ENCODE results near the gene TEX53.

GRCh38 chr9:114671605-114672004 is 14.0 kb upstream of the TEX53 start:
- TF ChIP-seq EZH2phosphoT487 (IDR thresholded peaks at IDR 0.05; ENCODE audit: borderline replicate concordance, low read length) = no peak
- TF ChIP-seq, protein P1, sequence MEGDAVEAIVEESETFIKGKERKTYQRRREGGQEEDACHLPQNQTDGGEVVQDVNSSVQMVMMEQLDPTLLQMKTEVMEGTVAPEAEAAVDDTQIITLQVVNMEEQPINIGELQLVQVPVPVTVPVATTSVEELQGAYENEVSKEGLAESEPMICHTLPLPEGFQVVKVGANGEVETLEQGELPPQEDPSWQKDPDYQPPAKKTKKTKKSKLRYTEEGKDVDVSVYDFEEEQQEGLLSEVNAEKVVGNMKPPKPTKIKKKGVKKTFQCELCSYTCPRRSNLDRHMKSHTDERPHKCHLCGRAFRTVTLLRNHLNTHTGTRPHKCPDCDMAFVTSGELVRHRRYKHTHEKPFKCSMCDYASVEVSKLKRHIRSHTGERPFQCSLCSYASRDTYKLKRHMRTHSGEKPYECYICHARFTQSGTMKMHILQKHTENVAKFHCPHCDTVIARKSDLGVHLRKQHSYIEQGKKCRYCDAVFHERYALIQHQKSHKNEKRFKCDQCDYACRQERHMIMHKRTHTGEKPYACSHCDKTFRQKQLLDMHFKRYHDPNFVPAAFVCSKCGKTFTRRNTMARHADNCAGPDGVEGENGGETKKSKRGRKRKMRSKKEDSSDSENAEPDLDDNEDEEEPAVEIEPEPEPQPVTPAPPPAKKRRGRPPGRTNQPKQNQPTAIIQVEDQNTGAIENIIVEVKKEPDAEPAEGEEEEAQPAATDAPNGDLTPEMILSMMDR (IDR thresholded peaks at IDR 0.05; ENCODE audit: low read depth, low read length, poor library complexity, severe bottlenecking) = no peak
